Lower lobe of right lung (tissue), 2 donors: ENCODE results near the gene C6orf120. TPM values are rescaled to one million over a fixed set of nuclear protein-coding genes. Genes with fewer than 3 reads are reported as not detected.

Source experiments
- ATAC-seq, 2 donors: fragments of 200-7000 bp; cut with Tn5 transposase; one replicate each; pipeline ENCODE4 v1.9.1; 2020 to 2022; ENCODE audit warnings: mild to moderate bottlenecking in 2 of 2, moderate library complexity in 2 of 2
- DNase-seq: peaks from one replicate; pipeline ENCODE4 v3.0.0-alpha.2; 2020
- H3K27ac ChIP-seq: fragments of 200-600 bp; one replicate; pipeline ENCODE4 v1.8.0; 2022
- H3K27me3 ChIP-seq: fragments of 200-600 bp; one replicate; pipeline ENCODE4 v1.8.0; 2022; ENCODE audit warnings: low read depth
- H3K36me3 ChIP-seq: fragments of 200-600 bp; one replicate; pipeline ENCODE4 v1.8.0; 2022; ENCODE audit warnings: mild to moderate bottlenecking
- H3K4me1 ChIP-seq: fragments of 200-600 bp; one replicate; pipeline ENCODE4 v1.8.0; 2022
- H3K4me3 ChIP-seq: fragments of 200-600 bp; one replicate; pipeline ENCODE4 v1.8.0; 2022; ENCODE audit warnings: mild to moderate bottlenecking
- H3K9me3 ChIP-seq: fragments of 200-600 bp; one replicate; pipeline ENCODE4 v1.8.0; 2022
- intact Hi-C: fragments of 100-400 bp; cut with DNase I; formaldehyde crosslinking; loops from one replicate; pipeline ENCODE4 v1.11.0; 2022
- total RNA-seq: library from RNA; stranded (reverse); fragmentation: NEBNext Ultra II Directional; extraction: Animal tissue kit (Norgen Biotek cat#: 25700); gene quantifications from one replicate; pipeline ENCODE4 v1.2.1, GENCODE V29; 2021
- TF ChIP-seq, protein P1 (sequence below): fragments of 200-600 bp; IDR thresholded peaks from one replicate; pipeline ENCODE4 v1.8.0; 2022; ENCODE audit warnings: antibody characterized with exemption, mild to moderate bottlenecking
- donor health status: DM: no; HTN: yes; CAD: no; lungs with severe emphysema.

C6orf120 gene
- total RNA-seq, 1 donor from 2014 or later = 22.2 TPM

DNA sequence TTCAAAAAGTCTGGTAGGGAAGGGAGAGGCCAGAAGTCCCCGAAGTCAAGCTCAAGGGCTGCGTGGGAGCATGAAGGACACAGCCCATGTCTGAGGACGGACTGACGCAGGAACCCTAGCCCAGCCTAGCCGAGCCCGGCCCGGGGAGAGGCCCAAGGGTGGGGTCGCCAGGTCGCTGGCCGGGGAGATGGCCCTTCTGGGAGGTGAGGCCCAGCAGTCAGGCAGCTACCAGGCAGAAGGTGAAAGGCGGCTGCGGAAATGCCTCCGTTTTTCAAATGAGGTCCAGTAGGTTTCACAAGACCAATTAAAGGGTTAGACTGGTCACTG lies 44.7 kb upstream of the C6orf120 start:
- Histone ChIP-seq H3K36me3 (peaks cover 16% of the 10 kb centered on the region), H3K9me3 (no peaks in the 10 kb centered on the region), H3K27ac (no peak overlapping the region), H3K4me3 (no peak overlapping the region), H3K27me3 (no peaks in the 10 kb centered on the region), H3K4me1 (peaks cover 6% of the 10 kb centered on the region)
- ATAC-seq (no peak), DNase-seq (peak; percentile 39)
- TF ChIP-seq, protein P1, sequence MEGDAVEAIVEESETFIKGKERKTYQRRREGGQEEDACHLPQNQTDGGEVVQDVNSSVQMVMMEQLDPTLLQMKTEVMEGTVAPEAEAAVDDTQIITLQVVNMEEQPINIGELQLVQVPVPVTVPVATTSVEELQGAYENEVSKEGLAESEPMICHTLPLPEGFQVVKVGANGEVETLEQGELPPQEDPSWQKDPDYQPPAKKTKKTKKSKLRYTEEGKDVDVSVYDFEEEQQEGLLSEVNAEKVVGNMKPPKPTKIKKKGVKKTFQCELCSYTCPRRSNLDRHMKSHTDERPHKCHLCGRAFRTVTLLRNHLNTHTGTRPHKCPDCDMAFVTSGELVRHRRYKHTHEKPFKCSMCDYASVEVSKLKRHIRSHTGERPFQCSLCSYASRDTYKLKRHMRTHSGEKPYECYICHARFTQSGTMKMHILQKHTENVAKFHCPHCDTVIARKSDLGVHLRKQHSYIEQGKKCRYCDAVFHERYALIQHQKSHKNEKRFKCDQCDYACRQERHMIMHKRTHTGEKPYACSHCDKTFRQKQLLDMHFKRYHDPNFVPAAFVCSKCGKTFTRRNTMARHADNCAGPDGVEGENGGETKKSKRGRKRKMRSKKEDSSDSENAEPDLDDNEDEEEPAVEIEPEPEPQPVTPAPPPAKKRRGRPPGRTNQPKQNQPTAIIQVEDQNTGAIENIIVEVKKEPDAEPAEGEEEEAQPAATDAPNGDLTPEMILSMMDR = no peak
- intact Hi-C loops = no loop called here

DNA sequence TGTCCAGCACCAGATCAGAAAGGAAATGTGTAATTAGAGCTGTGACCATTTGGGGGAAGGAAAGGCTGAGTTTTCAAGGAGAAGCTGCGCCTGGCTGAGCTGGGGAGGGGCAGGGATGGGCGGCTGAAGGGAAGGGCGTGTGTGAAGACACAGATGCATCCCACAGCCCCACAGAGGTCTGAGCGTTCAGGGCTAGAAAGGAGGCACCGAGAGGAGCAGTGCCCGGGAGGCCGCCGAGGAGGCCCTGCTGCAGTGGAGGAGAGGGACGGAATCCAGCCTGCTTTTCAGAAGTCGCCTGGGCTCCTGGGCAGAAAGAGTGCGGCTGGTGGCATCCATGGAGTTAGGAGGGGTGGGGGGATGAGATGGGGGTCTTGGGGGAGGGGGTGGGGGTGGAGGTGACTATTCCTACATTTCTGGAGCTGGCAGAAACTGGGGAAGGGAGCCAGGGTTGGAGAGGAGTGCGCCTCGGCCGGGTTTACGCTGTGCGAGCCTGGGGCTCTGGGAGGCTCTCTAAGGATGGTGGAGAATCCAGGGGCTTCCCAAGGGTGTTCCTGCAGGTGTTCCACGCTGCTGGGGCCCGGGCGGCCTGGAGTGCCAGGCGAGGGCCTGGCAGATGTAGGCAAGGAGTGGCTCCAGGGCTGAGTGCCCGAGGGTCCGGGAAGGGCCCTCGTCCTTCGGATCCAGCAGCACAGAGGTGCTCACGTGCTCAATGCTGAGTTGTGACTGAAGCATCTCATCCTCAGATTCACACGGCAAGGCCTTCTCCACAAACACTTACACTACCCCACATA lies 41.9 kb upstream of the C6orf120 start:
- Histone ChIP-seq H3K4me3 (no peak overlapping the region), H3K9me3 (no peaks in the 10 kb centered on the region), H3K27ac (no peak overlapping the region), H3K36me3 (peaks cover 32% of the 10 kb centered on the region), H3K4me1 (peaks cover 6% of the 10 kb centered on the region), H3K27me3 (no peaks in the 10 kb centered on the region)
- DNase-seq = peak; percentile 36
- TF ChIP-seq, protein P1 = no peak
- no peak for ATAC-seq
- intact Hi-C loops = no loop called here

DNA sequence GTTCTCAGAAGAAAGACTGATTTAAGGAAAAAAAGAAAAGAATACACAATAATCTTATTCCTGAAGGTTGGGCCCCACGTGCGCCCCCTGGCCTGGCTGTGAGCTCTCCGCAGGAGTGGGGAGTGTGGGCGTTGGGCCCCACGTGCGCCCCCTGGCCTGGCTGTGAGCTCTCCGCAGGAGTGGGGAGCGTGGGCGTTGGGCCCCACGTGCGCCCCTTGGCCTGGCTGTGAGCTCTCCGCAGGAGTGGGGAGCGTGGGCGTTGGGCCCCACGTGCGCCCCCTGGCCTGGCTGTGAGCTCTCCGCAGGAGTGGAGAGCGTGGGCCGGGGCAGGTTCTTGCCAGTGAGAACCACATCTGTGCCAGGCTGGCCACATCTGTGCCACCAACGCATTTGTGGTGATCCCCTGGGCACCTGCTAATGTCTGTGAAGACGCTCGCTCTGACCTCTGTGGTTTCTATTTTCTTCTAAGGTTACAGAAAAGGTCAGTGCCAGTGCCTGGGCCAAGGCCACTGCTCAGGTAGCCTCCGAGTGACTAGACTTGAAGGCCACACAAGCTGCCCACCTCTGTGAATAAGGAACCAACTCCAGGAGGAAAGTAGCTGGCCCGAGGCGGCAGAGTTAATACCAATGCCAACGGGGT lies 41.1 kb upstream of the C6orf120 start:
- no peaks in the 10 kb centered on the region for H3K4me1 ChIP-seq
- DNase-seq (peak; percentile 34), ATAC-seq (peak; percentile 8 to 29)
- intact Hi-C loops = no loop called here
- no peak overlapping the region for H3K4me3 ChIP-seq
- TF ChIP-seq, protein P1 = no peak
- no peaks in the 10 kb centered on the region for H3K9me3 ChIP-seq
- H3K36me3 ChIP-seq = peaks cover 36% of the 10 kb centered on the region
- H3K27ac ChIP-seq = no peak overlapping the region
- no peaks in the 10 kb centered on the region for H3K27me3 ChIP-seq

DNA sequence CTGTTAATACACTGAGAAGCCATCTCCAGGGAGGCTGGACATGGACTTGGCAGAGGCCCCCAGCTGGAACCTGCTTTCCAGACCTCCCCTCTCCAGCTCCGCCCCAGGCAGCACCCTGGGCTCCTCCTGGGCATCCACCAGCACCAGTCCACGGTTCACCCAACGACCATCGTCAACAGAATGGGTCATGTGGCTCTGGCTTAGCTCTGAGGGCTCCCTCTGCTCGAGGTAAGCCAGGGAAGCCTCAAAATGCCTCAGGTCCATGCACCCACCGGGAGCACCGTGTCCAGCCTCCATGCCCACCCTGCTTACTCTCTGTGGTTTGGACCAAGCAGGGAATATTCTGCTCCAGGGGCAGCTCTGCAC lies 40.6 kb upstream of the C6orf120 start:
- H3K27me3 ChIP-seq = no peaks in the 10 kb centered on the region
- no peak for DNase-seq
- no peak overlapping the region for H3K4me3 ChIP-seq
- no peak overlapping the region for H3K27ac ChIP-seq
- ATAC-seq = no peak
- intact Hi-C loops = no loop called here
- TF ChIP-seq, protein P1 = no peak
- H3K36me3 ChIP-seq = peaks cover 39% of the 10 kb centered on the region
- no peaks in the 10 kb centered on the region for H3K9me3 ChIP-seq
- no peaks in the 10 kb centered on the region for H3K4me1 ChIP-seq

DNA sequence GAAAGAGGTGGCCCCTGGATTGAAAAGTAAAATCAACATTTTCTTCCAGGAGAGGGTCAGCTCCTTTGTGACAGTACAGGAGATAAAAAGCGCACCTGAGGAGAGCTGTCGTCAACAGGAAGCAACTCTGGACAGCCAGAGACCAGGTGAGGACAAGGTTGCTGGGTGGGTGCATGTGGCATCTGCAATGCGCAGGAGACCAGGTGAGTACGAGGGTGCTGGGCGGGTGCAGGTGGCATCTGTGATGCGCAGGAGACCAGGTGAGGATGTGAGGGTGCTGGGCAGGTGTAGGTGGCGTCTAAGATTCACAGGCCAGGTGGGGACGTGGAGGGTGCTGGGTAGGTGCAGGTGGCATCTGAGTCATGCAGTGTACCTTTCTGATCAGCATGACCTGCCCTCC lies 38.5 kb upstream of the C6orf120 start:
- intact Hi-C loops = no loop called here
- Histone ChIP-seq H3K27me3 (no peaks in the 10 kb centered on the region), H3K9me3 (no peaks in the 10 kb centered on the region), H3K36me3 (peaks cover 48% of the 10 kb centered on the region), H3K4me1 (no peaks in the 10 kb centered on the region), H3K4me3 (no peak overlapping the region), H3K27ac (no peak overlapping the region)
- DNase-seq (no peak), ATAC-seq (no peak)
- TF ChIP-seq, protein P1 = no peak
